Fibroblast of mammary gland (primary cell): ENCODE results near the gene NTN5.

Experiments
- DNase-seq: peaks from one replicate; pipeline ENCODE4 v3.0.0-alpha.2; 2010; ENCODE audit warnings: low read depth
- H3K4me3 ChIP-seq: 2 replicates; pipeline ENCODE4 v1.5.1; 2011; ENCODE audit warnings: low read depth, mild to moderate bottlenecking, low read length, moderate library complexity; ENCODE audit not compliant: control insufficient read depth
- TF ChIP-seq, protein P1 (sequence below): conservative IDR thresholded peaks from 2 replicates; pipeline ENCODE4 v1.5.1; 2011; ENCODE audit warnings: low read depth, low read length, inconsistent platforms; ENCODE audit not compliant: control insufficient read depth, insufficient read depth

NTN5 gene

GRCh38 chr19:48674921-48675824 is 2.4 kb upstream of the NTN5 start:
- no peak overlapping the region for H3K4me3 ChIP-seq
- peak; percentile 80 for DNase-seq
- TF ChIP-seq, protein P1, sequence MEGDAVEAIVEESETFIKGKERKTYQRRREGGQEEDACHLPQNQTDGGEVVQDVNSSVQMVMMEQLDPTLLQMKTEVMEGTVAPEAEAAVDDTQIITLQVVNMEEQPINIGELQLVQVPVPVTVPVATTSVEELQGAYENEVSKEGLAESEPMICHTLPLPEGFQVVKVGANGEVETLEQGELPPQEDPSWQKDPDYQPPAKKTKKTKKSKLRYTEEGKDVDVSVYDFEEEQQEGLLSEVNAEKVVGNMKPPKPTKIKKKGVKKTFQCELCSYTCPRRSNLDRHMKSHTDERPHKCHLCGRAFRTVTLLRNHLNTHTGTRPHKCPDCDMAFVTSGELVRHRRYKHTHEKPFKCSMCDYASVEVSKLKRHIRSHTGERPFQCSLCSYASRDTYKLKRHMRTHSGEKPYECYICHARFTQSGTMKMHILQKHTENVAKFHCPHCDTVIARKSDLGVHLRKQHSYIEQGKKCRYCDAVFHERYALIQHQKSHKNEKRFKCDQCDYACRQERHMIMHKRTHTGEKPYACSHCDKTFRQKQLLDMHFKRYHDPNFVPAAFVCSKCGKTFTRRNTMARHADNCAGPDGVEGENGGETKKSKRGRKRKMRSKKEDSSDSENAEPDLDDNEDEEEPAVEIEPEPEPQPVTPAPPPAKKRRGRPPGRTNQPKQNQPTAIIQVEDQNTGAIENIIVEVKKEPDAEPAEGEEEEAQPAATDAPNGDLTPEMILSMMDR, result peak; percentile 88

GRCh38 chr19:48674216-48674809 is 1.5 kb upstream of the NTN5 start:
- DNase-seq, result no peak
- no peak overlapping the region for H3K4me3 ChIP-seq
- TF ChIP-seq, protein P1, result no peak

GRCh38 chr19:48673436-48674100 is 751 bp upstream of the NTN5 start:
- no peak for DNase-seq
- no peak overlapping the region for H3K4me3 ChIP-seq
- TF ChIP-seq, protein P1, result no peak

DNA sequence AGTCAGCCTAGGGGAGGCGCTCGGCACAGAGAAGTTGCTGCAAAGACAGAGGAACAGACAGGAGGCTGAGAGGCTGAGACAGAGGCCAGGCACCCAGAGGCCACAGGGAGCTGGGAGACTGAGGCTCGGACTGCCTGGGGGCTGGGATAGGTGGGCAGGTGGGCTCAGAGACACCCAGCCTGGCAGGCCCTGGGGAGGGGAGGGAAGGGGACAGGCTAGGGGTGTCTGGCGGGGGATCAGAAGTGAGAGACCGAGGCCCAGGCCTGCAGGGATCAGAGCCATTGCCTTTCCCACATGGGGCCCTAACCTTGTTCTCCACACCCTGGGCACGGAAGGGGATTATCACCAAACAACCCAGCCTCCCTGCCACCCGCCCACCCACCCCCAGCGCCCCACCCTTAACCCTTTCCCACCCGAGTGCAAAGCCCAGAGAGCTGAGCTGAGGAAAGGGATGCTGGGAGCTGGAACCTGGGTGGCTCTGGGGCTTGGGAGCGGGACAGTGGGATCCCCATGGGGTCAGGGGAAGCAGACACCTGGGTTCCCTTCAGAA is 1.3 kb downstream of the NTN5 start:
- TF ChIP-seq, protein P1, result no peak
- DNase-seq, result no peak
- no peak overlapping the region for H3K4me3 ChIP-seq

GRCh38 chr19:48670699-48671445 is 1.9 kb downstream of the NTN5 start:
- no peak overlapping the region for H3K4me3 ChIP-seq
- TF ChIP-seq, protein P1, result no peak

More at GRCh38 chr19:48670699-48671445, 1.9 kb downstream of the NTN5 start:
- no peak for DNase-seq
